Activated naive CD4-positive, alpha-beta T cell treated with anti-CD3 and anti-CD28 coated beads, Interleukin-2, amount 50 U/mL, for 16 hours (primary cell): ENCODE data around the gene EP400.

Experiments used
- DNase-seq: peaks from one replicate; pipeline ENCODE4 v3.0.0-alpha.2; 2020

The EP400 gene

DNA sequence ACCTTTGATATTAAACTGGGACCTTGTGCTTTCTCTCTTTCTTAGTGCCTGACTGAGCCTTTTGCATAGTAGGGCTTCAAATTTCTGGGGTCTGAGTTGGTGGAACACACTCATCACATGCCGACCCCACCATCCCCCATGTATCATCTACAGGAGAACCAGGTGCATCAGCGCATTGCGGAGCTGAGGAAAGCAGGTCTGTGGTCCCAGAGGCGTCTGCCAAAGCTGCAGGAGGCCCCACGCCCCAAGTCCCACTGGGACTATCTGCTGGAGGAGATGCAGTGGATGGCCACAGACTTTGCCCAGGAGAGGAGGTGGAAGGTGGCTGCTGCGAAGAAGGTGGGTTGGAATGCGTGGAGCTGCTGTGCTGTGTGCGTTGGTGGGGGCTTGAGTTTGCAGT lies 37.8 kb downstream of the EP400 start:
- no peak for DNase-seq

DNA sequence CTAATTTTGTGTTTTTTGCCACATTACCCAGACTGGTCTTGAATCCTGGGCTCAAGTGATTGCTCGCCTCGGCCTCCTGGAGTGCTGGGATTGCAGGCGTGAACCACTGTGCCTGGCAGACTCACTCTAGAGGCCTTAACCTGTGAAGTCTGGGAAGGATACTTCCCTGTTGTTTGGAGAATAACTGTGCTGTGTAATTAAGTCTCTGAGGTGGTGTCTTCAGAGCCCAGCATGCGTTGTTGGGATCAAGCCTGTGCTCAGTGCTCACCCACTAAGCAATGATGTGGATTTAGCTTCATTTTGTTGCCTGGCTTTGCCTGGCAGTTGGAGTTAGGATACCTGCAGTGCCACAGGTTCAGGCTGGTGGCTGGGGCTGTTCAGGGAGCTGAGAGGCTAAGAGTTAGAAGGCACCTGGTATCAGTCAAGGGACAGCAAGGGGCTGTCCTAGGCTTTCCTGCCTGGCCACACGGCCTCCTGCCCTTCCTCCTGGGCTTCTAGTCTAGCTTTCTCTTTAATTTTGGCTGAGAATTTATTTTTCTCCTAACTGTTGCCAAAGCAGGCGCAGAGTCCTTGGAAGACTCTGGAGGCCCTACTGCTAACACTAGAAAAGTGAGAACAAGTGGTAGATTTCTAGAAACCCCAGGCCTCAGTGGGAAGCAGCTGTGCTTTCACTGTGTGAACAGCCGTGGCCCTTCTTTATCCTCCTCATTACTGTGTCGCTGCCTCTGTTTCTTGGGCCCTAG lies 38.5 kb downstream of the EP400 start:
- no peak for DNase-seq

DNA sequence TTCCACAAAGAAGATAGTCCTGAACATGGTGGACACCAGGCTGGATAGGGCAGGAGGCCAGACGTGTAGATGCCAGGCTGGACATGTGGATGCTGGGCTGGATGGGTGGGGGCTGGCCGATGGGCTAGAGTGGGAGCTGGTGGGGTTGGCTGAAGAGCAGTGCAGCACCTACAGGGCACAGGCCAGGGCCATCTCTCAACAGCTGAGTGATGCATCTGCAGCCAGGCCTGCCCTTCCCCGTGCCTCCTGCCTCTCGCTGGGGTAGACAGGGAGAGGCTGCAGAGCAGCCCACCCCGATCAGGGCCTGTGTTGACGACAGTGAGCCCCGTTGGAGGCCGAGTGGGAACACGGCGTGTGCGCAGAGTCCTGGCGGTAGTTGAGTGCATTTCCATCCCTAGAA lies 39.3 kb downstream of the EP400 start:
- DNase-seq, result no peak

DNA sequence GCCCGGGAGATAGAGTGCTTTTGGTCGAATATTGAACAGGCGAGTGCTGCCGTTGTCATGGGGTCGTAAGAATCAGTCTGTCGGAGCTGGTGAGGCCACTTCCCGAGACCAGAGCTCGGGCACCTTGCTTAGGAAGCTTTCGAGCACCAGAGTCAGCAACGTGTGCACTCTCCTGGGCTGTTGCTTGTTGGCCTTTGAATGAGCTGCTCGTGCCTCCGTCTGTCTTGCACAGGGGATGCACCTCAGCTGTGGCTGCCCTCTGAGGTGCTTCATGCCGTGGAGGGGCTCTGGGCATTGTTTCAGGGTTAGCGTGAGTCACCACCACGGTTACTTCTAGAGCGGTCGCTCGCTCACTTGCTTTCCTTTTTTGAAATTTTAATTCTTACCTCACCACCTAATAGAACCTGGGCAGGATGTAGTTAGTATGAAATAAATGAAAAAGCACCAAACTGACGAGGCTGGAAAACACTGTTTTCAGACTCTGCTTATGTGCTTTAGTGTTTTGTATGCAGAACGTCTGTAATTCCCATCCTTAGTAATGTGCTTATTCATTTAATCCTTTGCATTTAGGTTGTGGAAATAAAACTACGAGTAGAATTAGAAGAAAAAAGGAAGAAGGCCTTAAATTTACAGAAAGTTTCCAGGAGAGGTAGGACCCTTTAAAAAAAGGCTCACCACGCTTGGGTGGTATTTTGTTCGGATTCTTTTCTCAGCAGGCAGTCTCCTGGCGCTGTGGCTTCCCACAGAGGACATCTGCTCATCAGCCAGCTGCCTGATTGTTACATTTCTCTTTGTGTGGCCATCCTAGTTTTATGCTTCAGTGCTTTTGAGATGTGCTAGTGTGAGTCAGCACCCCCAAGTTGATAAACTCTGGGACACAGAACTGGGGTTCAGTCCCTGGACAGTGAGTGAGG lies 40.6 kb downstream of the EP400 start:
- no peak for DNase-seq

DNA sequence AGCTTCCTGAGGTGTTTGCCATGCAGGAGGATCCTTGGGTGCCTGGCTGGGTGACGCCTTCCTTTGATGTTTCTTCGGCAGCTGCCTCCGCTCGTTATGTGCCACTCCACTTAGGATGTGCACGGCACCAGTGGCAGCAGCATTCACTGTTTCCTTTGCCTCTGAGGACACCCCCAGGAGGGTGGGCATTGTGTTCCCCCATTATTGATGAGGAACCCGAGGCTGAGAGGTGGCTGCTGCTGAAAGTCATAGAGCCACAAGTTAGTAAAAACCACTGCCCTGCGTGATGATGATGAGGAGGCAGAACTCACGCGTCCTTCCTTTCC lies 41.2 kb downstream of the EP400 start:
- DNase-seq, result no peak

DNA sequence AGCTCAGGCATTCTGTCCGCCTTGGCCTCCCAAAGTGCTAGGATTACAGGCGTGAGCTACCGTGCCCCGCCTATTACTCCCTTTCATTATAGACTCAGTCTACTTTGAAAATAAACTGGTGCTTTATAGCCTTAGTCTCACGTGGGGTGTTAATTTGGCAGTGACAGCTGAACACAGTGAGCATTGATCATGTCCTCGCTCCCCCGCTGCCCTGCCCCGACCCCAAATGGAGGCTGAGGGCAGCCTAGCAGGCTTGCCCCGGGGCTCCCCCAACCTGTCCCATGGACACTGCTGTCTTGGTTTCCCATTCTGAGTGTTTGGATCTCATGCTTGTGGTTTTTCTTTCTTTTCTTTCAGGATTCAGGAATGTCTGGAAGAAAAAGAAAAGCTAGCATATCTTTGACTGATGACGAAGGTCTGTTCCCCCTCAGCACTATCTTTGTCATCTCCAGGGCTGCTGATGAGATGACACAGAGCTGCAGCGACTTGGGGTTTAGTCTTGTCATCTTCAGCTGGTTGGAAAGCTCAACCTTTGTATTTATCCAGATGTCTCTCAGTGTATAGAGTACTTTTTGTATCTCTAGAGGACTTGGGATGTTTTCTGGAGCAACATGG lies 42.2 kb downstream of the EP400 start:
- DNase-seq, result no peak

DNA sequence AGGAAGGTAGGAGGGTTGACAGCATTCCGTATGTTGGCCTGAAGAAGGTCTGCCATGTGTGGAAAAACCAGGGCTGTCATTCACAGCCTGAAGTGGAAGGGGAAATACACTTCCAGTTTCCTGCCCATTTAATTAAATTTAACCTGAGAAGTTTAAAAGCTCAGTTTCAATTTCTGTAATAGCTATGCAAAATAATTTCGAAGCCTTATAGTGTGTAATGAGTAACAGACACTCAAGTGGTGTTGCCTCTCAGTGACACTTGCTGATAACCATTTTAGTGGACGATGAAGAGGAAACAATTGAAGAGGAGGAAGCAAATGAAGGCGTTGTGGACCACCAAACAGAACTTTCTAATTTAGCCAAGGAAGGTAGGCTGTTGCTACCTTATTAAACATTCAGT lies 44.8 kb downstream of the EP400 start:
- DNase-seq, result no peak

DNA sequence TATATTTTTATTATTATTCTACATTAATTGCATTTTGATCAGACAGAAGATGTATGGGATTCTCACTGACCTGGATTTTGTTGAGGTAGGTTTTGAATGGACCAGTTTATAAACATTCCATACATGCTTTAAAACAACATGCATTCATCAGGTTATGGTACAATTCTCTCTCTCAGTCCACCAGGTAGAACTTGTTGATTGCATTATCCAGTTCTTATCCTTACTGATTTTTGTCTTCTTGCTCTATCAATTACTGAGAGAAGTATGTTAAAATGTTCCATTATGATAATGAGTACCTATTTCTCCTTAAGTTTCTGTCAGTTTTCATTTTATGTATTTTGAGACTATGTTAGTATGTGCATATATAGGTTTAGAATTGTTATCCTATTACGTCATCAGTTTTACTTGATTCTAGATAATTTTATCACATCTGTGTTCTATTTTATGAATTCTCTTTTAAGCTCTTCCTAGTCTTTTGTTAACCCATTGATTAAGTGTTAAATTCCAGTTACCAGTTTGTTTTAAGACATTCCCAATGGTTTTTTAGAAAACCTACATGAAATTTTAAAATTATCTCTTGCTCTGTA lies 50.6 kb downstream of the EP400 start:
- no peak for DNase-seq

DNA sequence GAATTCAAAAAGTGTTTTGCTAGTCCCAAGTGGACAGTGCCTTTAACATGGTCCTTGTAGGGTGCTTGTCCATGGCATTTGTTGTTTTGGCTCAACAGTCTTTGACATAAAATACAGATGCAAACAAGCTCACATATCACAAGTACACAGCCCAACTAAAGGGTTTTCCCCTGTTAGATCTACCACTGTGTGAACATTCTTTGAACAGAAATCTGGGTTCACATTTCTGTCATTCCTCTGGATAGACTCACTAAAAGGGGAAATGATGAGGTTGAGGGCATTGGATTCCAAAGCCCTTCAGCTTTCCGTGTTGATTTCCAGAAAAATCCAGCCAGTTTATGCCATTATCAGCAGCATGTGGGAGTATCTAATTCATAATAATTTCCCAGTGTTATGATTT lies 54.1 kb downstream of the EP400 start:
- no peak for DNase-seq

DNA sequence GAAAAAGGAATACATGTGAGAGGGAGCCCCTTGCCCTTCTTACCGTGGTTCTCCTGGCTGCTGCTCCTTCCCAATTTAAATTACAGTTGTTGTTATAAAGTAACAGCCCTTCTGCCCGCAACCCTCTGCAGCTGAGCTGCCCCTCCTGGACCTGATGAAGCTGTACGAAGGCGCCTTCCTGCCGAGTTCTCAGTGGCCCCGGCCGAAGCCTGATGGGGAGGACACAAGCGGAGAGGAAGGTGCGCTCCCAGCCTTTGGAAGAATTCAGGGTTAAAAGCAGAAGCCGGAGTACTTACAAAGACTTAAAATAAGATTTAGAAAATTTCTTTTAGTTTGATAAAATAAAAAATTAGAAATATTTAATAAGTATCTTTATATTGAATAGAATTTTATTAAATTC lies 55.2 kb downstream of the EP400 start:
- no peak for DNase-seq

DNA sequence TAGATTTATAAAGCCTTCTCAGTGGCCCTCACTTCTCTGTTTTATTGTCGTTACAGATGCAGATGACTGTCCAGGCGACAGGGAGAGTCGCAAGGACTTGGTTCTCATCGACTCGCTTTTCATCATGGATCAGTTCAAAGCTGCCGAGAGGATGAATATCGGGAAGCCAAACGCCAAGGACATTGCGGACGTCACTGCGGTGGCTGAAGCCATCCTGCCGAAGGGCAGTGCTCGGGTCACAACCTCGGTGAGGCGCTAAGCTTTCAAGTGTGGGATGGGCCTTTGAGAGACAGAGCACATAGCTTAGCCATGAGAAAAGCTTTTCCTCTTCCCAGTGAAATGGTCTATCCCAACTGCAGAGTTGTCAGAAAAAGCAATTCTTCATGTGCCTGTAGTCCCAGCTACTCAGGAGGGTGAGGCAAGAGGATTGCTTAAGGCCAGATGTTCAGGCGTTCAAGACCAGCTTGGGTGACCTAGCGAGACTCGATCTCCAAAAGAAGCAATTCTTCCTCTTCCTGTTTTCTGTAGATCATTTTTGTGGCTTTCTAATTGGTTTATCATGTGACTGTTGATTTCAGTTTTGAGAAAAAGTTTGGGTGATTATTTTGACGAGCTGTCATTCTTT lies 56.4 kb downstream of the EP400 start:
- no peak for DNase-seq

DNA sequence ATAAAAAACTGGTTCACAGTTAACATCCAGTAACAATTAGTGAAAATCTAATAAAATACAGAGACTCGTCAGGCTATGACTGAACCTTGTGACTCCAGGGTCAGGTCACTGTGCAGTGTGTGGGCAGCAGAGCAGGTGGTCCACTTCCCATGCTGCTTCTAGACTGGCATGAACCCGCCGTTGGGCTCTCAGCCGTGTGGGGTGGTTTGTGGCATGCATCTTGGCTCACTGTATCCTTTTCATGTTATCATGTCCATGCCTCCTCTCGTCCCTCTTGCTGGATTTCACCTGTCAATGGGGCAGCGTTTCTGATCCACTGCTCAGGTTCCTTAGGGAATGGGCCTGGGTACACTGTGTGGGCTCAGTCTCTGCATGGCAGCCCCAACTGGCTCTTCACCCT lies 57.3 kb downstream of the EP400 start:
- DNase-seq, result no peak

DNA sequence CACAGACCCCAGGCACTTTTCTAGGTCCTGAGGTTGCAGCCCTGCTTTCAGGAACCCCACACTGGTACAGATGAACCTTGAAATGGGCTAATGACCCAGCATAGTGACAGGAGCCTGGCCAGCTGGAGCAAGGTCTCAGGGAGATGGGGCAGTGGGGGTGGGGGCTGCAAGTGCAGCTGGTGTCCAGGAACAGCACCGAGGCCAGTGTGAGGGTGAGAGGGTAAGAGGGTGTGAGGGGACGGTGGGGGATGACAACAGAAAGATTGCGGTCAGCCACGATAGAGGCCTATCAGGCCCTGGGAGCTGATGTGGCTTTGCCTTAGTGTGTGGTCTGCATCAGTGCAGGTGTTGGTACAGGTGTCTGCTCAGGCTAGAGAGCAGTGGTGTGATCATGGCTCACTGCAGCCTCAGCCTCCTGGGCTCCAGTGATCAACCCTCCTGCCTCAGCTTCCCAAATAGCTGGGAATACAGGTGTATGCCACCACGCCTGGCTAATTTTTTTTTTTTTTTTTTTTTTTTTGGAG lies 59.7 kb downstream of the EP400 start:
- no peak for DNase-seq

DNA sequence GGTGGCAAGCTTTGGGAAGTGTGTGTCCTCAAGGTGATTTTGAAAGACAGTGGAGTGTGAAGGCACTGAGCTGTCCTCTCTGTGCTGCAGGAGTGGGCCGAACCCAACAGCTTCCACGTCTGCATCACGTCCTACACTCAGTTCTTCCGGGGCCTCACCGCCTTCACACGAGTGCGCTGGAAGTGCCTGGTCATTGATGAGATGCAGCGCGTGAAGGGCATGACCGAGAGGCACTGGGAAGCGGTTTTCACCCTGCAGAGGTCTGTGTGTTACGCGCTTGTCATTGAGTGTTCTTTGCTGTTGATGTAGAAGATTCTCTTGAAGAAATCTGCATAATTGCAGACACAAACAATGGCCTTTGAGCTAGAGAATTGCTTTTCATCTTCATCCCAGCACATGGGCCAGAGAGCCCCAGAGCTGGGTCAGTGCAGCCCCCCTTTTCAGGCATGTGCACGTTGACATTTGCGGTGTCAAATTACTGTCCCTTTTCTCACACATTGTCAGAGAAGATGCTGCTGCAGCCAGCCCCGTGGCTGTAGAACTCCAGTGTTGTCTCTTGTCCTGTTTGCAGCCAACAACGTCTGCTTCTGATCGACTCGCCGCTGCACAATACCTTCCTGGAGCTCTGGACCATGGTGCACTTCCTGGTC lies 63.3 kb downstream of the EP400 start:
- DNase-seq, result no peak

DNA sequence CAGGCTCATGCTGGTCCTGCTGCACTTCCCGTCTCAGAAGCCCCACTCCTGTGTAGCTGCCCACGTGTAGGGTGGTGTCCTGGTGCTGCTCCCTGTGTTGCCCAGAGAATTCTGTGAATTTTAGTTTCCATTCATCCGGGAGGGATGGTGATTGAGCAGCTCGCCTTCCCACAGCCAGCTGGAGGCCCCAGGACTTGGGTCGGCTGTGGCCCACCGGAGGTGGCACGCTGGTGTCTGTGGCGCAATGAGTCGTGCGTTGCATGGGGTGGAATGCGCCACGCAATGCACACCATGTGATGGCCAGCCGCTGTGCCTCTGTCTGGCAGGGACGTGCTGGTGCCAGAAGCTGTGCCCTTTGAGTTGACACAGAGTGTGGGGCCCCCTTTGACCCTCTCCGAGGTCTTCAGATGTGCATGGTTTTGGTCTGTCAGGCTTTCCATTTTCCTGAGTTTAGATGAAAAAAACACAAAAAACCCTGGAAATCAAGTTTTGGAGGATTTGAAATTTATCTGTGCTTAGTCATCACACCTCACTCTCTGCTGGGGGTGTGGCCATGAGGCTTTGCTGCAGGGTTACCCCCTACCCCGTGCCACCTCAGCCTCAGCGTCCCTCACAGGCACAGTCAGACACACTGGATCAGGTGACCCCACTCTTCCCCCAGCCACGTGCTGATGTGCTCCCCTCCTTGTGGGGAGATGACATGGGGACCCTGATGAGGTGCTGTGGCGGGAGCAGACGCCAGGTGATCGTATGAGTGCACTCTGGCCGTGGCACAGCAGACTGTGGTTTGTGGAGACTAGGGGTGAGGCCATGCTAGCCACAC lies 64.6 kb downstream of the EP400 start:
- DNase-seq, result no peak

DNA sequence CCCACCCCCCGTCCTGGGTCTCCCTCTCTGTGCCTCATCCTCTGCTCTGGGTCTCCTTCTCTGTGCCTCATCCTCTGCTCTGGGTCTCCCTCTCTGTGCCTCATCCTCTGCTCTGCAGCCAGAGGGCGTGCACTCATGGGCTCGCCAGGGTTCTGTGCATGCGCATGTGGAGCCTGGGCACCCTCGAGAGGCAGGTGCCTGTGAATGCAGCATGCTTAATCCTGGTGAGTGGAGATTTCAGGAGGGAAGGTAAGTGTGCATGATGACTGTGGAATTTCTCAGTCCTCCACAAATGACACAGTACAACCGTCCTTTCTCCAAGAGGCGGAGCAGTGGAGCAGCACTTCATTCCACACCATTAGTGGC lies 65.2 kb downstream of the EP400 start:
- no peak for DNase-seq

DNA sequence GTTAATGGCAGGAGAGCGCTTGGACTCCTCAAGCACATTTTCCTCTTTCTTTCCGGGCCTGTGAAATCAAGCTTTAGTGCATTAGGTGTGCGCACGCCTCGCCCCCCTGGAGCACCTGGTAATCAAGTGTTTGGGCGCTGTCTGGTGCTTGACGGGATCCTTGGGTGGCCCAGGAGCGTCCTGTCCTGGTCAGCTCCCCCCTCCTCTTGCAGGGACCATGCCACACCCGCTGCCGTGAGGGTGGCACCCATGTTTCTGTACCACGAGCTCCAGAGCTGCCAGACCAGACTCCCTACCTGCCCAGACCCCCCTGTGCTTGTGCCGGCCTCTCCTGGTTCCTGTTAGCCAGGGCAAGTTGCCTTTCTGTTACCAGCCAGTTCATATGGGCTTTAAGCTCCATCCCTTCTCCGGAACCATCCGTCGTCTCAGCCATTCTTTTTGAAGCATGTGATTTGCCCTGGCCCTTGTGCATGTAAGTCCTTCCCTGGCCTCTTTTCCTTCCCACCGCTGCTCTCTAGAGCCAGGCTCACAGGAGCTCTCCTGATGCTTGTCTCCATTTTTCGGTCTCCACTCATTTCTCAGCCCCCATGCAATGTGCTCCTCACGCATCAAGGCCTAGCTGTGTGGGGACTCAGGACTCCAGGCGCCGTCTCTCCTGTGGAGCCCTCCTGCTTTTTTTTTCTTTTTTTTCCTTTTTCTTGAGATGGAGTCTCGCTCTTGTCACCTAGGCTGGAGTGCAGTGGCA lies 66.1 kb downstream of the EP400 start:
- no peak for DNase-seq

DNA sequence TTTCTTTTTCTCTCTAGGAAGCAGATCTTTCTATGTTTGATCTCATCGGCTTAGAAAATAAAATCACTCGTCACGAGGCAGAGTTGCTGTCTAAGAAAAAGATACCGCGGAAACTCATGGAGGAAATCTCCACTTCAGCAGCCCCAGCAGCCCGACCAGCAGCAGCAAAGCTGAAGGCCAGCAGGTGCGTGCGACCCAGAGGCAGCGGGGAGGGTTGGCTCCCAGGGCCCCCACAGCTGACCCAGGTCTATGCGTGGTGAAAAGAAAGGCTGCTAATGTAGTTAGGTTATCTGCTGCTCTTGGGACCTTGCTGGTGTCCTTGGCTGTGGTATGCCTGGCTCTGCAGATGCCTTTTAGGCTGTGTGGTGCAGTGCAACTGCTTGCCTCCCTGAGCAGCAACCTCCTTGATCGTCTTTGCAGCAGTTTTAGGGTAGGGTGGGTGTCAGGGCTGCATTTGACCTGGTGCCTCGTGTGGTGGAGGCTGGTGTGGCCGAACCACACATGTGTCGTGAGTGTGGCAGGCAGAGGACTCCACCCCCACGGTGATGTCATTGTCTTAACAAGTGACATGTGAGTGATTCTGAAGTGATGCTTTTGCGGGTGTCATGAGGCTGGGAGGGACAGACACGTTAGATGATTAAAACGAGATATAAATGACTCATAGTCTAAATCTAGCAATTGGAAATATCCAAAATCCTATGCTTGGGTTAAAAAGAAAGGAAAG lies 68.6 kb downstream of the EP400 start:
- no peak for DNase-seq

DNA sequence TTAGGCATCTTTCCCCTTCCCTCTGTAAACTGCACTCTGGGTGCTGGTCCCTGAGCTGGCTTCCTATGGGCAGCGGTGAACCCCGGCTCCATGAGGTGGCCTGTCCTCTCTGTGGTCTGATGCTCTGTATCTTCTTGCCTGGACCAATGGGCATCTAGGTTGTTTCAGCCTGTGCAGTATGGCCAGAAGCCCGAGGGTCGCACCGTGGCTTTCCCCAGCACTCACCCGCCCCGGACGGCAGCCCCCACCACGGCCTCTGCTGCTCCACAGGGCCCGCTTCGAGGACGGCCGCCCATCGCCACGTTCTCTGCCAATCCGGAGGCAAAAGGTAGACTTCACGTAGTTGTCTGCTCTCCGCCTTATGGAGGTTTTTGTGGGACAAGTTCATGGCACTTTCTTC lies 70.1 kb downstream of the EP400 start:
- no peak for DNase-seq

DNA sequence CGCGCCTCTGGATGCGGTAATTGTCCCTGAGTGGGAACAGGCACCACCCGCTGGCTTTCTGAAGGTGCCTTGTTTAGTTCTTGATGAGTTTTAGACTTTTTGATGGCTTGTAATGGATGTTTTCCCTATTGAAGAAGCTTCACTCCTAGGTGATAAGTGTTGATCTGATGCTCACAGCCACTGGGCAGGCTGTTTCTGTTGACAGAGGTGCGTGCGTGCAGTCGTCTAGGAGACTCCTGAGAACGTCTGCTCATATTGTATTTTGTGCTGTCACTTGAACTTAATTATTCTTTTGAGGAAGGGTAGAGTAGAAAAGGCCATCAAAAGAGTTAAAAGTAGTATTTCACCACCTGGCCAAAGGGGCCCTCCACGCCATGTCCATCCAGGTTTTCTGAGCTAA lies 70.5 kb downstream of the EP400 start:
- DNase-seq, result no peak
